ENCODE measurements around the gene KRT74. TPM values are rescaled to one million over a fixed set of nuclear protein-coding genes. Genes with fewer than 3 reads are reported as not detected.

KRT74 gene
- total and polyA plus RNA-seq, 9 donors, result not detected

DNA sequence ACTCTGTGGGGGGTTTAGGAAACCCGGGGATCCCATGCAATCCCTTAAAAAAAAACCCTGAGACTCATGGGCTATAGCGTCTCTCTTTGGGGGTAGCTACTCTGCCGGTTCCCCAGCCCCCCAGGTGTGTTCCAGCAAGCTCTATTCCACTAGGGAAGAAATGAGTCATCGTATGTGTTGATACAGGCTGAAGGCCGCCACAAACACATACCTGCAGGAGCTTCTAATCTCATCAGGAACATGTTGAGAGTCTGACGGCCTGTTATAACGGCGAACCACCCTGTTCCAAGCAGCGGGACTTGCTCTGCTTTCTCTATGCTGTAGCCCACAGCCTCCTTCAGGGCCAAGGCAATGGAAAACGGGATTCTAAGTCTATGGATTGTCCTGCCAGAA lies 52.5 kb downstream of the KRT74 start:
- no peaks in the 10 kb centered on the region for H3K27me3 ChIP-seq
- intact Hi-C loops (cut with DNase I), result no loop called here
- no peak for DNase-seq
- H3K9me3 ChIP-seq, result no peaks in the 10 kb centered on the region
- no peak for TF ChIP-seq POLR2A (IDR thresholded peaks at IDR 0.05)
- TF ChIP-seq, protein P1, sequence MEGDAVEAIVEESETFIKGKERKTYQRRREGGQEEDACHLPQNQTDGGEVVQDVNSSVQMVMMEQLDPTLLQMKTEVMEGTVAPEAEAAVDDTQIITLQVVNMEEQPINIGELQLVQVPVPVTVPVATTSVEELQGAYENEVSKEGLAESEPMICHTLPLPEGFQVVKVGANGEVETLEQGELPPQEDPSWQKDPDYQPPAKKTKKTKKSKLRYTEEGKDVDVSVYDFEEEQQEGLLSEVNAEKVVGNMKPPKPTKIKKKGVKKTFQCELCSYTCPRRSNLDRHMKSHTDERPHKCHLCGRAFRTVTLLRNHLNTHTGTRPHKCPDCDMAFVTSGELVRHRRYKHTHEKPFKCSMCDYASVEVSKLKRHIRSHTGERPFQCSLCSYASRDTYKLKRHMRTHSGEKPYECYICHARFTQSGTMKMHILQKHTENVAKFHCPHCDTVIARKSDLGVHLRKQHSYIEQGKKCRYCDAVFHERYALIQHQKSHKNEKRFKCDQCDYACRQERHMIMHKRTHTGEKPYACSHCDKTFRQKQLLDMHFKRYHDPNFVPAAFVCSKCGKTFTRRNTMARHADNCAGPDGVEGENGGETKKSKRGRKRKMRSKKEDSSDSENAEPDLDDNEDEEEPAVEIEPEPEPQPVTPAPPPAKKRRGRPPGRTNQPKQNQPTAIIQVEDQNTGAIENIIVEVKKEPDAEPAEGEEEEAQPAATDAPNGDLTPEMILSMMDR (IDR thresholded peaks at IDR 0.05), result no peak
- no peak for TF ChIP-seq EP300 (IDR thresholded peaks at IDR 0.05)
- no peaks in the 10 kb centered on the region for H3K36me3 ChIP-seq
- WGBS, 3 donors, result 54 to 77% (median 71%) methylated on average over 10 of the region's 10 CpGs
- H3K4me3 ChIP-seq, result no peak overlapping the region
- H3K4me1 ChIP-seq (ENCODE audit: insufficient read depth), result no peaks in the 10 kb centered on the region
- no peak overlapping the region for H3K27ac ChIP-seq

DNA sequence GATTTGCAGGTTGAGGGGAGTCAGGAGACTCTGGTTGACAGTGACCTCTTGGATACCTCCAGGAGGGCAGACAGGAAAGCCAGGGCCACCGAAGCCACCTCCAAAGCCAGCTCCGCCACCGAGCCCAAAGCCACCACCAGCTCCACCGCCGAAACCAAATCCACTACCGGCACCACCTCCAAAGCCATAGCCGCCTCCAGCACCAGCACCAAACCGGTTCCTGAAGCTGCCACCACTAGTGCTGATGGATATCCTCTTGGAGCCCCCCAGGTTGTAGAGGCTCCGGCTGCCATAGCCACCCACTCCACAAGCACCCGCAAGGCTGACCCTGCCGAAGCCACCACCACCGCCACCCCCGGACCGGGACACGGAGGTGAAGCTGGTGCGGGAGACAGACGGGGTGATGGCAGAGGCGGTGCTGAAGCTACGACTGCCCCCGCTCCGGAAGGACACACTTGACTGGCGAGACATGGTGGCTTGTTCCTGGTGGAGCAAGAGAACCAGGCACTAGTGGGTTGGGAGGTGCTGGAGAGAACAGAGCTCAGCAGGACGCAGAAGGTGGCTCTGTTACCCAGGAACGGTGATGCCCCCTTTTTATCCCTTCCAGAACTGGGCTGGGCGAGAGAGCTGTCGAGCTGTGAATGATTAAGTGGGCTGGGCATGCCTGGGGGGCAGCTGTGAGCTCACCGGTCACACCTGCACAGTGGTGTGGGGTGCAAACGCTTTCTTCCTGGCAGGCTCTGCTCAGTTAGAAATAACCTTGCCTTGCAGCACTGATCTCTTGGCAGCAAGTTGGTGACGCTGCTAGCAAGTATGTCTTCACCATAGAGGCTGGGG lies 53.6 kb downstream of the KRT74 start, which contains the start of gene KRT5:
KRT5 (minus strand) TSS at position 569 of the 837 bp plus-strand sequence; CDS start at position 471, 98 bp downstream.
- H3K27ac ChIP-seq, result no peak within 1 kb of the TSS

DNA sequence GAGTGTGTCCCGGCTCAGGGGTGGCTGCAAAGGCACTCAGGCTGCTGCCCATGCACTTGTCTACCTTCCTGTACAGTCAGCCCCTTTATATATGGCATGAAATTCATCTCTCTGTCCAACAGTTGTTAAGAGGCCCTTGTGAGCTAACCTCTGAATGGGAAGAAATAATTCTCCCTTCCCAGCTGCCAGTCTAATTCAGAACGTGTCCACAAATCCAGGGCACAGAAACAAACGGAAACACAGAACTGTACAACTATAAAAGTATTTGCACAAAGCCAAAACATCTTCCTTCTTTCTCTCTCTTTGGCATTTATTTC lies 54.3 kb downstream of the KRT74 start:
- 62 to 79% (median 71%) methylated on average over 3 of the region's 3 CpGs for WGBS, 3 donors

More for the DNA sequence above, 53.6 kb downstream of the KRT74 start, which contains the start of gene KRT5:
- no peak within 1 kb of the TSS for H3K4me3 ChIP-seq
- intact Hi-C loops (cut with DNase I), result no loop called here
- no peak for DNase-seq
- H3K27me3 ChIP-seq, result no peaks in the 10 kb centered on the region
- 81 to 88% (median 82%) methylated on average over 29 of the region's 29 CpGs for WGBS, 3 donors
- H3K9me3 ChIP-seq, result no peaks in the 10 kb centered on the region
- H3K36me3 ChIP-seq, result no peaks in the 10 kb centered on the region
- no peaks in the 10 kb centered on the region for H3K4me1 ChIP-seq (ENCODE audit: insufficient read depth)
- TF ChIP-seq EP300 (IDR thresholded peaks at IDR 0.05), result no peak
- TF ChIP-seq, protein P1 (IDR thresholded peaks at IDR 0.05), result no peak
- TF ChIP-seq POLR2A (IDR thresholded peaks at IDR 0.05), result no peak

DNA sequence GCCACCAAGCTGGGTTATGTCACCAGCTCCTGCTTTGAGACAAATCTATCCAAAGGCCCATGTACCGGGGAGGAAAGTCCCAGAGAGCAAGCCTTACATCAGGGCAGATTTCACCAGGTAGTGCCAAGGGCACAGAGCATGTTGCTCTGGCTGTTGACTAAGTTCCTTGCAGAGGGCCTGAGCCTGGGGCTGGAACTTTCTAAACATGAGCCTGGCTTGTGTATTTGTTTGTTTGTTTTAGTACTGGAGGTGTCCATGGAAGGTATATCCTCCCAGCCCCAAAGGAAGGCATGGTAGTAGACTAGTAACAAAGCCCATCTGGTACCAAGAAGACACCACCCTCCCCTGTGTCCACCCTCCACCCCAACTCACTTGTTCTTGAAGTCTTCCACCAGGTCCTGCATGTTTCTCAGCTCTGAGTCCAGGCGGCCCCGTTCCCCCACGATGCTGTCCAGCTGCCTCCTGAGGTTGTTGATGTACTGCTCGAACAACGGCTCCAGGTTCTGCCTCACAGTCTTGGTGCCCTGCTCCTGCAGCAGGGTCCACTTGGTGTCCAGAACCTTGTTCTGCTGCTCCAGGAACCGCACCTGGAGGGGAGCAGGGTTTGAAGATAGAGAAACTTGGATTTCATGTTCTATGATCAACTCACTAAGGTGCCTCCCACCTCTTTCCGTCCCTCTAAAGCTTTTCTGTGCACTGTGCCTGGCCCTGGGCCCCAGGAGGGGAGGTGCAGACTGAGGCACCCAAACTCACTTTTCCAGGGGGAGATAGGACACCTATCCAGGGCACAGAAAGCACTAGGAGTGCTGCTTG lies 54.9 kb downstream of the KRT74 start:
- 68 to 74% (median 71%) methylated on average over 8 of the region's 8 CpGs for WGBS, 3 donors
- intact Hi-C loops (cut with DNase I), result no loop called here
- no peak overlapping the region for H3K27ac ChIP-seq
- no peaks in the 10 kb centered on the region for H3K4me1 ChIP-seq (ENCODE audit: insufficient read depth)
- no peak overlapping the region for H3K4me3 ChIP-seq
- no peak for DNase-seq
- no peaks in the 10 kb centered on the region for H3K27me3 ChIP-seq
- H3K9me3 ChIP-seq, result no peaks in the 10 kb centered on the region
- H3K36me3 ChIP-seq, result no peaks in the 10 kb centered on the region
- TF ChIP-seq, protein P1 (IDR thresholded peaks at IDR 0.05), result no peak
- no peak for TF ChIP-seq POLR2A (IDR thresholded peaks at IDR 0.05)
- no peak for TF ChIP-seq EP300 (IDR thresholded peaks at IDR 0.05)

More for the DNA sequence above, 54.3 kb downstream of the KRT74 start:
- Histone ChIP-seq H3K4me1 (ENCODE audit: insufficient read depth) (no peaks in the 10 kb centered on the region), H3K27ac (no peak overlapping the region), H3K36me3 (no peaks in the 10 kb centered on the region), H3K27me3 (no peaks in the 10 kb centered on the region), H3K4me3 (no peak overlapping the region), H3K9me3 (no peaks in the 10 kb centered on the region)
- TF ChIP-seq POLR2A (IDR thresholded peaks at IDR 0.05) (no peak), EP300 (IDR thresholded peaks at IDR 0.05) (no peak)
- TF ChIP-seq, protein P1 (IDR thresholded peaks at IDR 0.05), result no peak
- intact Hi-C loops (cut with DNase I), result no loop called here
- no peak for DNase-seq
